HEK293T (cell line): ENCODE measurements around the gene P4HA2.

Experiments
- ARNT ChIP-seq: fragments of 450-650 bp; IDR thresholded peaks from 2 replicates; pipeline ENCODE4 v1.6.1; 2017; ENCODE audit warnings: mild to moderate bottlenecking
- BHLHE40 ChIP-seq: fragments of 450-650 bp; IDR thresholded peaks from 2 replicates; pipeline ENCODE4 v1.6.1; 2016; ENCODE audit warnings: mild to moderate bottlenecking, moderate library complexity, borderline replicate concordance
- FOXA1 ChIP-seq: fragments of 450-650 bp; IDR thresholded peaks from 2 replicates; pipeline ENCODE4 v1.6.1; 2016; ENCODE audit warnings: mild to moderate bottlenecking
- FOXM1 ChIP-seq: fragments of 450-650 bp; IDR thresholded peaks from 2 replicates; pipeline ENCODE4 v1.6.1; 2017; ENCODE audit warnings: mild to moderate bottlenecking, borderline replicate concordance
- L3MBTL2 ChIP-seq: fragments of 450-650 bp; conservative IDR thresholded peaks from 2 replicates; pipeline ENCODE4 v1.6.1; 2016; ENCODE audit warnings: mild to moderate bottlenecking
- LEF1 ChIP-seq: fragments of 450-650 bp; IDR thresholded peaks from 2 replicates; pipeline ENCODE4 v1.6.1; 2017; ENCODE audit warnings: mild to moderate bottlenecking, borderline replicate concordance
- PKNOX1 ChIP-seq: fragments of 450-650 bp; IDR thresholded peaks from 2 replicates; pipeline ENCODE4 v1.6.1; 2016
- SP1 ChIP-seq: fragments of 450-650 bp; IDR thresholded peaks from 2 replicates; pipeline ENCODE4 v1.6.1; 2017

DNA sequence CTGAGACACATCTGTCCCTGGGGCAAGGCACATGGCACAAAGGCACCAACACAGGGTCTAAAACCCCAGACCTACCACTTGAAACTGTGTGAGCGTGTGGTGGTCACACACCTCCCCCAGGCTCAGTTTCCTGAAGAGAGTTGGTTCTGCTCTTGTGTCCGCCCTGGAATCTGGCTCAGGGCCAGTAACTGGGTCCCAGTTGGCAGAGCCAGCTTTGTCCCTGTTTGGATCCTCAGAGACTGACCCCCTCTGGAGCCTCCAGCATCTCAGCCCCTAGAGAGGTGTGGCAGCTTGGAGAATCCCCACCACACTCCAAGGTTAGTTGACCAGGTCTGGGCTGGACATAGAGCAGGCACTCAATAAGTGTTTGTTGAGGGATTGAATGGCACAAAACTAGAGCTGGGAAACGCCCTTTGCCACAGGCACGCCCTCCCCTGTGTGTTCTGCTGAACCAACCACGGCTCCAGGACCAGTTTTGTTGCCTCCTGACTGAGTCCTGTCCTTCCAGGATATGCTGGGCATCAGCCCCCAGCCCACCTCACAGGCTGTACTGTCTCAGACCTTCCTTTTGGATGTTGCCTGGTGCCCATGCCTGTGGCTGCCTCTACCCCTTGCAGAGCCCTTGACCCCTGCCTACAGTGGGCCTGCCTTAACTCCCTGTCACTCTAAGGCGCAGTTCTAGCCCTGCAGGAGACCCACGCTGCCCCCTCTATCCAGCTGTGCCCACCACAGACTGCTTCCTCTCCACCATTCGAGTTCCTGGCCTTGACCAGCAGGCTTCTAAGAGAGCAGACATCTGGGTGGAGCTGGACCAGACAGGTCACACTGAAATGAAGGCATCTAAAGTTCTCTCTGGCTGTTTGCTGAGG is 26.0 kb upstream of the P4HA2 start:
- TF ChIP-seq FOXA1 (no peak), BHLHE40 (no peak), L3MBTL2 (no peak), SP1 (no peak), PKNOX1 (no peak), ARNT (no peak), LEF1 (no peak), FOXM1 (no peak)
